Measurements from ENCODE around the gene CNPY2. TPM values are rescaled to one million over a fixed set of nuclear protein-coding genes. Genes with fewer than 3 reads are reported as not detected.

Gene CNPY2
- total RNA-seq, 2 experiments from 2014 or later, result 133 to 142 TPM

DNA sequence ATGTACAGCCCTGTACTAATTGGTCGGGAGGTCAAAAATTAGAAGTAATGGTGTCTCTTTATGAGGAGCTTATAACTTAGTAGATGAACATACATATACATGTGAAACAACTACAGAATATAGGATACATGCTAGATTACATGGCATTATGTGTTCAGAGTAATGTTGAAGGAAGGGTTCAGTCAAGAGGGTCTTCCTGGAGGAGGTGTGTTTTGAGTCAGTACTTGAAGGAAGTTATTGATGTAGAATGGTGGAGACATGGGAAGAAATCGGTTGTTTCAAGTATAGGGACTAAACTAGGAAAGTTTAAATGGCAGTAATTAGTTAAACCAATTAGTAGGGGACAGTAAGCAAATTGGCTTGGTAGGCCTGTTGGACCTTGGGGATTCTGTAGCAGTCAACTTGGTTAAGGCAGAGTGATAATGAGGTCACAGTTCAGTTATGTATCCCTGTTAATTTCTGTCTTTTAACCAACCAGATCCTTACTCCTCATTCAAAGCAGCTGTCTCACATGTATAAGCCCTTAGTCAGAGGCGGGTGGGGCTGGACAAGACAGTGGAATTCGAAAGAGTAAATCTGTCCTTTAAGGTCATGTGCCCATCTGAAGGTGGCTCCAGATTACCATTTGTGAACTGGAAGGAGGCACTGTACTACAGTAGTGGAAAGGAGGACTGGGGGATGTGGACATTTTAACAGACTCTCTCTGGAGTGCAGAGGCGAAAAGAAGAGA, 54.1 kb downstream of the CNPY2 start:
- no peak for DNase-seq
- H3K9me3 Mint-ChIP-seq, result no peaks in the 10 kb centered on the region
- H3K36me3 Mint-ChIP-seq, result no peaks in the 10 kb centered on the region
- H3K27me3 Mint-ChIP-seq, result no peaks in the 10 kb centered on the region
- no peak overlapping the region for H3K4me3 Mint-ChIP-seq
- peaks cover 21% of the 10 kb centered on the region for H3K4me1 Mint-ChIP-seq
- no peak overlapping the region for H3K27ac Mint-ChIP-seq

DNA sequence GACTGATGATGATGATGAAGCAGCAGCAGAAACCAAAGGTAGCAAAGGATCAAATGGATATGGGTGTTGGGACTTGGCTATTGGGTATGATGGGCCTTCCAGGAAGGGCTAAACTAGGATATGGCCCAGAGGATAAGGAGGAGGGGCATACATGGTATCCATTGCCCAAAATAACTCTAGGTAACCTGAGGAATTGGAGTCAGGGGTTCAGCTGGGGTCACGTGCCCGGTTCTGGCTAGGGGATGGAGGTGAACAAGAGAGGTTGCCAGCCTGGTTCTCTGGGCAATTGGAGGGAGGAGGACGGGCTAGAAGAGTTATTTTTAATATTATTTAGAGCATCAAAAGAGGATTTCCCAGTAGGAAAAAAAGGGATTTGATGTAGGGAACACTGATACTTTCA, 54.9 kb downstream of the CNPY2 start:
- H3K9me3 Mint-ChIP-seq, result no peaks in the 10 kb centered on the region
- H3K36me3 Mint-ChIP-seq, result peaks cover 3% of the 10 kb centered on the region
- DNase-seq, result no peak
- peaks cover 20% of the 10 kb centered on the region for H3K4me1 Mint-ChIP-seq
- H3K27ac Mint-ChIP-seq, result no peak overlapping the region
- H3K4me3 Mint-ChIP-seq, result no peak overlapping the region
- no peaks in the 10 kb centered on the region for H3K27me3 Mint-ChIP-seq

DNA sequence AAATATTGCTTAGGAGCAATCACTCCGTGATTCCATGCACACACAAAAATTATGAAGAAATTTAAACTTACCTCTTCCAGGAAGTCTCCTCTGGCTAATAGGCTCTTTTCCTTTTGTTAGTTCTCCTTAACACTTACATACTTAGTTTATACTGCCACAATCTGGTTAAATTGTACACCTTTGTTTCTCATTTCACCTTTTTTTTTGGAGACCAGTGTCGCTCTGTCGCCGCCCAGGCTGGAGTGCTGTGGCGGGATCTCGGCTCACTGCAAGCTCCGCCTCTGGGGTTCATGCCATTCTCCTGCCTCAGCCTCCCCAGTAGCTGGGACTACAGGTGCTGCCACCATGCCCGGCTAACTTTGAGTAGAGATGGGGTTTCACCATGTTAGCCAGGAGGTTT, 55.4 kb downstream of the CNPY2 start:
- Mint-ChIP-seq H3K4me3 (no peak overlapping the region), H3K9me3 (no peaks in the 10 kb centered on the region), H3K27me3 (no peaks in the 10 kb centered on the region), H3K27ac (no peak overlapping the region), H3K36me3 (peaks cover 3% of the 10 kb centered on the region), H3K4me1 (peaks cover 17% of the 10 kb centered on the region)
- no peak for DNase-seq

Other genes with a start within 250 kb of the CNPY2 start
- under 1 TPM; 0.82 to 0.97 TPM for gene ERBB3, start 235.8 kb downstream of the CNPY2 start, total RNA-seq
- gene PA2G4, start 211.4 kb downstream of the CNPY2 start, total RNA-seq, result 100 to 1,000 TPM; 552 to 588 TPM
- gene RPL41, start 199.4 kb downstream of the CNPY2 start, total RNA-seq, result 1,000 to 10,000 TPM; 5,444 to 5,630 TPM
- 1 to 10 TPM; 6.9 to 7.2 TPM for gene ZC3H10, start 197.7 kb downstream of the CNPY2 start, total RNA-seq
- 100 to 1,000 TPM; 153 to 155 TPM for gene ESYT1, start 187.7 kb downstream of the CNPY2 start, total RNA-seq
- 10 to 100 TPM; 67.9 to 76.2 TPM for gene MYL6B, start 163.4 kb downstream of the CNPY2 start, total RNA-seq
- gene MYL6, start 157.6 kb downstream of the CNPY2 start, total RNA-seq, result 100 to 1,000 TPM; 751 to 777 TPM
- gene SMARCC2, start 126.5 kb downstream of the CNPY2 start, total RNA-seq, result 10 to 100 TPM; 78.5 to 92.6 TPM
- 10 to 100 TPM; 26.4 to 31.2 TPM for gene RNF41, start 94.1 kb downstream of the CNPY2 start, total RNA-seq
- 10 to 100 TPM; 81.2 to 84.5 TPM for gene NABP2, start 91.6 kb downstream of the CNPY2 start, total RNA-seq
- gene SLC39A5, start 85.9 kb downstream of the CNPY2 start, total RNA-seq, result under 1 TPM; 0.44 to 0.49 TPM
- 10 to 100 TPM; 41.9 to 47.0 TPM for gene ANKRD52, start 57.6 kb downstream of the CNPY2 start, total RNA-seq
- gene COQ10A, start 49.0 kb downstream of the CNPY2 start, total RNA-seq, result 10 to 100 TPM in 1 of 2 experiments, 1 to 10 TPM in 1; 9.5 to 10.6 TPM
- 100 to 1,000 TPM; 288 to 311 TPM for gene CS, start 15.7 kb downstream of the CNPY2 start, total RNA-seq
- gene PAN2, start 18.0 kb upstream of the CNPY2 start, total RNA-seq, result 10 to 100 TPM; 32.3 to 34.5 TPM
- 10 to 100 TPM; 20.9 to 22.9 TPM for gene IL23A, start 22.9 kb upstream of the CNPY2 start, total RNA-seq
- gene STAT2, start 44.1 kb upstream of the CNPY2 start, total RNA-seq, result 100 to 1,000 TPM; 101 to 102 TPM
- not detected for gene APOF, start 46.9 kb upstream of the CNPY2 start, total RNA-seq
- 10 to 100 TPM; 57.6 to 59.8 TPM for gene TIMELESS, start 133.4 kb upstream of the CNPY2 start, total RNA-seq
- not detected for gene MIP, start 138.7 kb upstream of the CNPY2 start, total RNA-seq
- 1 to 10 TPM; 3.4 TPM for gene SPRYD4, start 152.6 kb upstream of the CNPY2 start, total RNA-seq
- 1 to 10 TPM; 4.7 to 5.4 TPM for gene GLS2, start 172.2 kb upstream of the CNPY2 start, total RNA-seq
- gene RBMS2, start 205.8 kb upstream of the CNPY2 start, total RNA-seq, result 1 to 10 TPM; 4.2 to 4.4 TPM